AG08395 (cell line): ENCODE measurements around the gene ZNF692.
"Not testable (repeated sequence)": the region's sequence is repeated elsewhere in the genome, so short reads cannot be mapped to it uniquely, and the experiment has no call there.

ENCODE experiments used
- DNase-seq: peaks from one replicate; pipeline ENCODE4 v3.0.0; 2012; ENCODE audit warnings: mixed read lengths, low spot score

The ZNF692 gene

GRCh38 chr1:248849152-248849551 is 9.7 kb downstream of the ZNF692 start:
- no peak for DNase-seq

DNA sequence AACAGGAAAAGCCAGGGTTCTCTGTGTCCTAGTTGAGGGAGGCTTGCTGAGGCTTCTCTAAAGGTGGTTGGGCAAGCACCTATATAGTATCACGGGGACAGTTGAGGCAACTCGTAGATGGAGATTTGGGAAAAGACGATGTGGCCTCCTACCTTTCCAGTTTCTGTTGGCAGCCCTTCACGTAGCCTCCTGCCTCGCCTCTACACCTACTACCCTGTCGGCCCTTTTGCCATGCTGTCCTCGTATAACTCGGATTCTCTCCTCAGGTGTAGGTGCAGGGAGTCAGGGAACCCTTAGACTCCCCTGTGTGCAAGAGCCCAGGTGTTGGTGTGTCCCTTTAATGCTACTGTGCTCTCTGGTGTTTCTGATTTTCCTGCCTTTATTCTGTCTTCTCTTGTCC is 10.3 kb downstream of the ZNF692 start:
- no peak for DNase-seq

DNA sequence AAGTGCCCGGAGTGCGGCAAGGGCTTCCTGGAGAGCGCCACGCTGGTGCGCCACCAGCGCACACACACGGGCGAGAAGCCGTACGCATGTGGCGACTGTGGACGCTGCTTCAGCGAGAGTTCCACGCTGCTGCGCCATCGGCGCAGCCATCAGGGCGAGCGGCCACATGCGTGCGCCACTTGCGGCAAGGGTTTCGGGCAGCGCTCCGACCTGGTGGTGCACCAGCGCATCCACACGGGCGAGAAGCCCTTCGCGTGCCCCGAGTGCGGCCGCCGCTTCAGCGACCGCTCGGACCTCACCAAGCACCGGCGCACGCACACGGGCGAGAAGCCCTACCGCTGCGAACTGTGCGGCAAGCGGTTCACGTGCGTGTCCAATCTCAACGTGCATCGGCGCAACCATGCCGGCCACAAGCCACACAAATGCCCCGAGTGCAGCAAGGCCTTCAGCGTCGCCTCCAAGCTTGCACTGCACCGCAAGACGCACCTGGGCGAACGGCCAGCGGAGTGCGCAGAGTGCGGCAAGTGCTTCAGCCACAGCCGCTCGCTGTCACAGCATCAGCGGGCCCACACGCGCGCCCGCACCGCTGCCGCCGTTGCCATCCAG is 10.8 kb downstream of the ZNF692 start:
- DNase-seq = no peak

GRCh38 chr1:248847181-248847955 is 11.5 kb downstream of the ZNF692 start:
- DNase-seq = no peak

DNA sequence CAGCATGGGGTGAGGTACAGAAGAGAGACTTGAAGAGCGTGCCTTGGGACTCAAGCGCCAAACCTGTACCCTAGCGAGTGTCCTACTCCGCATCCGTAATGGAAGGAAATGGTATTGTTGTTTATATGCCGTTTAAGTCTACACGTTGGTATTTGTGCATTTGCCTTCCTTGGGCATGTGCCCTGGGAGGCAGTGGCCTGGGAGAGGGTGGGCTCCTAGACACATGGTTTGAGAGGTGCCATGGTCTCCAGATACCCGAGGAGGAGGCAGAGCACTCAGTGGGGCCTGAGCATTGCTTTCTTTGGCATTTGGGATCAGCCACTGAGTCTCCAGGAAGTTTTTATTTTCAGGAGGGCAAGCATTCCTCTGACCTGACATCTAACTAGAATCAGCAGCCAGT is 14.4 kb downstream of the ZNF692 start:
- no peak for DNase-seq

DNA sequence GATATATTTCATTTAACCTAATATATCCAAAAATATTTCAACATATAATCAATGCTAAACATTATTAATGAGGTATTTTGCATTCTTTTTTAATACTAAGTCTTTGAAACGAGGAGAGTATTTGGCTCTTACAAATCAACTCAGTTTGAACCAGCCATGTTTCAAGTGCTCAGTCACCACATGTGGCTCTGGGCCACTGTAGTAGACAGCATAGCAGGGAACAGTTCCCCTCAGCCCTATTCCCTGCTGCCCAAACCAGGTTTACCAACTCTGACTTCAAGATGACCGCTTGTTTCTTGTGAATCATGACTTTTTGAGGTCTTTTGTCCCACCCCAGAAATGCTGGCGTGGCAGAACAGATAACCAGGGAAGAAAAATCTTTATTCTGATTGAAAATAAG is 15.2 kb downstream of the ZNF692 start:
- DNase-seq = no peak

- DNase-seq = no peak
Measured at GRCh38 chr1:248842781-248843331, 16.0 kb downstream of the ZNF692 start.

DNA sequence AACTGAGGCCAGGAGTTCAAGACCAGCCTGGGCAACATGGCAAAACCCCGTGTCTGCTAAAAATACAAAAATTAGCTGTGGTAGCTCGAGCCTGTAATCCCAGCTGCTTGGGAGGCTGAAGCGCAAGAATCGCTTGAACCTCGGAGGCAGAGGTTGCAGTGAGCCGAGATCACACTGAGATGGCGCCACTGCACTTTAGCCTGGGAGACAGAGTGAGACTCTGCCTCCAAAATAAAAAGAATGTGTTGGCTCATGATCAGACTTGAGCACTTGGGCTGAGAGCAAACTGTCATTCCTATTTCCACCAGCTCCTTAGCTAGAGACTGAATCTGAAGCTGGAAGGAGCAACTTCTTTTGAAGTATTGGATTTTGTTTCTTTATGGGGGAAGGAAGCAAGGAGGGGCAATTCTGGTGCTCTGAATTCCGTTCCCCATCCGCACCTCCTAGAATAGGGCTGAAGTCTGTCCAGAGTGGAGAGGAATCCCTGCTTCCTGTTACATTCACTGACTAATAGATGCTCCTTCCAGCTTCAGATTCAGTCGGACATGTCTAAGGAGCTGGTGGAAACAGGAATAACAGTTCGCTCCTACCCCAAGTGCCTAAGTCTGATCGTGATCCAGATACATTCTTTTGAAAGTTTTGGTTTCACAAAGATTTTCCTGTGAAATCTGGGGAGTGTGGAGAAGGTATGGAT is 17.0 kb downstream of the ZNF692 start:
- peak; percentile 47 for DNase-seq

DNA sequence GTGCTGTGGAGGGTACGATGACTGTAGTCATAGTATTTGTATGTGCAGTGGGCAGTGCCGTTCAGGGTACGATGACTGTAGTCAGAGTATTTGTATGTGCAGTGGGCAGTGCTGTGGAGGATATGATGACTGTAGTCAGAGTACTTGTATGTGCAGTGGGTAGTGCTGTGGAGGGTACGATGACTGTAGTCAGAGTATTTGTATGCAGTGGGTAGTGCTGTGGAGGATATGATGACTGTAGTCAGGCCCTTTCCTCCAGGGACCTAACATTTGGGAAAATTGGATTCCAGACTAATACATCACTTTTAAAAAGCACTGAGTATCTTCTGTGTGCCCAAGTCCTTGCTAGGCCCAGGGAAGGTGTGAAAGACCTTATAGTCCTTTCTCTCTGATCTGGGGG is 17.9 kb downstream of the ZNF692 start:
- no peak for DNase-seq

DNA sequence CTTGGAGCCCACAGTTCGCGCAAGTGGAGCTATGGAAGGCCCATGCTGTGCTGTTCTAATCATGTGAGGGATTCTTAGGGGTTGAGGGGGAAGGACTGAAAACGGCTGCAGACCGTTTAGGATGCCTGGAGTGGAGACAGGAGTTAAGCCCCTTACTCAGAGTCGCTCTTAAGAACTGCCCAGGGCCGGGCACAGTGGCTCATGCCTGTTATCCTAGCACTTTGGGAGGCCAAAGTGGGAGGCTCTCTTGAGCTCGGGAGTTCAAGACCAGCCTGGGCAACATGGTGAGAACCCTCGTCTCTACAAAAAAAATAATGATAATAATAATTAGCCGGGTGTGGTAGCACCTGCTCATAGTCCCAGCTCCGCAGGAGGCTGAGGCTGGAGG is 19.7 kb downstream of the ZNF692 start:
- no peak for DNase-seq

GRCh38 chr1:248838357-248839167 is 20.3 kb downstream of the ZNF692 start:
- peak; percentile 86 for DNase-seq

DNA sequence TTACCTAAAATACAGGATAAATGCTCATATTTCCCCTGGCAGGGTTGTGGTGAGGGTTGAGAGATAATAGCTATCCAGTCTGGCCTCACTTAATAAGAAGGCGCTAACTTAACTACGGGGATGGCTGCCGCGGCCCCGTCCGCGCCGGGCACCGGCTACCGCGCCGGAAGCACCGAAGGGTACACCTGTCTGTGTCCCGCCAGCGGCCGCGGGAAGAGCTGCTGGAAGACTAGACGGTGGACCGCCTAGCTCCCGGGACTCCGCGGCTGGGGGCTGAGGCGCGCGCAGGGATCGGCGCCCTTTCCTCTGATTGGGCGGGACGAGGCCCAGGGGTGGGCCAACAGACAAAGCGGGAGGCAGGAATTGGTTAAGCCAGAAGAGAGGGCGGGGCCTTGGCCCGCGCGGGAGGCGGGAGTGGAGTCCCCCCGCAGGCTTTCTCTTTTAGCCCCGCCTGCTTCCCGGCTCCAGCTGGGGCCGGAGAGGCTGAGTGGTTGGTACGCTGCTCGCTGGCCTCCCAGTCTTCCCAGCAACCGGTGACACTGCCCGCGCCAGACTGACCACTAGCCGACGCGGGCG is 21.0 kb downstream of the ZNF692 start, which contains the start of gene ZNF672:
Gene ZNF672 (plus strand): TSS at position 444 of the 576 bp plus-strand sequence. CDS start 9,051 bp downstream, outside the sequence.
- peak; percentile 98 for DNase-seq

DNA sequence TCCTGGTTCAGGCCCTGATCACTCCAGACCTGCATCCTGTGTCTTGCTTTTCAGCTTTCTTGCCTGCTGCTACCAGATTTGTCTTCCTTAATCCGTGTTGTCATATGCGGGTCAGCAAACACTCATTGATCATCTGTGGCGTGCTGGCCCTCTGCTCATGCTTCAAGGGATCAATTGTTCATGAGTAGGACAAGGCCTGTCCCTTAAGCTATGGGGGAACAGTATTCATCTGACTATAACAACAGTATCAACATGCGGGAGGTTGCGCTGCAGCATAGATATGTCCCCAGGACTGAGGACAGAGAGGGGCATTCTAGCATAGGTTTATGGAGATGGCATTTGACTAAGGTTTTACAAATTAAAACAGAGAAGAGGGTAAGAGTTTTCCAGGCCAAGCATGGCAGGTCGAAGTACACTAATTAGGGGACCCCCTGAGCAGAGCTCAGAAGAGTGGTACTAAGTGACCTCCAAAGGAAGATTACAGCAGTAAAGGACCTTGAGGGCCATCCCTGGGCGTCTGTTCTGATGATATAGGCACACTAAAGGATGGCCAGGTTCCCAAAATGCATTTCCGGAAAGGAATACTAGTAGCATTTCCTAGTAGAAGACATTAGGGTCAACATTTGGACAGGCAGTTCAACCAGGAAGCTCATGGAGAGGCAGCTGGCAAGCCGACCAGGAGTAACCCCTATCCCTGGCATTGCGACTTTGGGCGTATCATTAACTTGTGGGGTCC is 21.7 kb downstream of the ZNF692 start:
- DNase-seq = no peak

GRCh38 chr1:248834343-248834940 is 24.4 kb downstream of the ZNF692 start:
- no peak for DNase-seq

DNA sequence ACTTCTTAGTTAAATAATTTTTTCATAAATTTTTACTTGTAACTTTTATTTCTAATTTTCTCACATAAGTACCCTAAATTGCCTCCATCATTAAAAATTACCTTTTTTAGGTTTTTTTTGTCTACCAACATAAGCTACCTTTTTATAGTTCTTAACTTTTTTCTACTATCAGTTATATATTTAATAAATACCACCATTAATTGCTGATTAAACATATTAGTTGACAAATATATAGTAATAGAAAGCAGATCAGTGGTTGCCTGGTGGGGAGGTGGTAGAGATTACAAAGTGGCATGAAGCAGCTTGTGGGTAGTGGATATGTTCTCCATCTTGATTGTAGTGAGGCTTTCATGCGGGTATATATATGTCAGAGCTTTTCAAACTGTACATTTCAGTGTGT is 27.0 kb downstream of the ZNF692 start:
- DNase-seq = no peak

- not testable (repeated sequence) for DNase-seq
Measured at GRCh38 chr1:248830718-248831017, 28.2 kb downstream of the ZNF692 start.

GRCh38 chr1:248828845-248829244 is 30.0 kb downstream of the ZNF692 start:
- DNase-seq = no peak

- DNase-seq = peak; percentile 95
Measured at GRCh38 chr1:248825909-248826760, 32.8 kb downstream of the ZNF692 start, which contains the start of gene SH3BP5L. SH3BP5L (minus strand) TSS chr1:248825915; CDS start chr1:248824935, 980 bp downstream.

- no peak for DNase-seq
Measured at GRCh38 chr1:248825573-248825908, 33.3 kb downstream of the ZNF692 start.

DNA sequence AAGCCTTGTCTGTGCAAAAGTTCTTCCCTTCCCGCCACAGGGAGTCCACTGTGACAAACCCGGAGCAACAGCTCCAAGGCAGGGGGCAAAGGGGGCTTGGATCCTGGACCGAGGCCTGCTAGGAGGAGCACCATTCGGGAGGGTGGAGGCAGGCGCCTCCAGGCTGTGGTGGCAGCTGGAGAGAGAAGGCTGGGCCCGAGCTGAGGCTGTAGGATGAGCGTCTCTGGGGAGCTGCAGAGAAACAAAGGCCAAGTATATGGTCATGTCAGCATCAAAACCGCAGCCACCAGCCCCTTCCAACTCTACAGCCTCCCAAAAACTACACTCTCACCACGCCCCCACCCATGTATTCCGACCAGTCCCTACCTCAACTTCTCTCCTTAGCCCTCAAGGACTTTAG is 33.7 kb downstream of the ZNF692 start:
- no peak for DNase-seq
